K562 (cell line): Measurements from ENCODE around the gene PPP1R13B.

Experiments used
- CEBPB ChIP-seq: fragments of 450-650 bp; IDR thresholded peaks from 2 replicates; pipeline ENCODE4 v1.6.1; 2016; ENCODE audit warnings: missing genetic modification characterization, missing compliant biosample characterization
- CTCF ChIP-seq, 3 experiments: IDR thresholded peaks in 2 of 3; conservative IDR thresholded peaks in 1 of 3; 2 replicates each; pipeline ENCODE4 v1.5.1; 2011 to 2012; ENCODE audit warnings: low read length in 3 of 3, mild to moderate bottlenecking in 3 of 3, control low read depth in 2 of 3, improper control_type of control experiment in 1 of 3, inconsistent platforms in 1 of 3, low read depth in 1 of 3, mixed read lengths in 1 of 3, moderate library complexity in 1 of 3; ENCODE audit not compliant: insufficient read depth in 2 of 3
- GATAD2A ChIP-seq: fragments of 450-650 bp; IDR thresholded peaks from 2 replicates; pipeline ENCODE4 v1.6.1; 2017
- HEY1 ChIP-seq: fragments of 250-450 bp; sonication (Bioruptor Pico); IDR thresholded peaks from 2 replicates; pipeline ENCODE4 v1.5.0; 2020; ENCODE audit warnings: mild to moderate bottlenecking, moderate library complexity, borderline replicate concordance
- NRF1 ChIP-seq, 2 experiments: fragments of 450-650 bp; IDR thresholded peaks in 1 of 2; conservative IDR thresholded peaks in 1 of 2; 2 replicates each; pipeline ENCODE4 v1.6.1; 2014; ENCODE audit warnings: mild to moderate bottlenecking in 2 of 2
- POLR2A ChIP-seq: fragments of 450-650 bp; conservative IDR thresholded peaks from 2 replicates; pipeline ENCODE4 v1.6.1; 2016
- PPARD ChIP-seq: fragments of 250-450 bp; sonication (Bioruptor Pico); IDR thresholded peaks from 2 replicates; pipeline ENCODE4 v1.8.0; 2022; ENCODE audit warnings: inconsistent platforms, mild to moderate bottlenecking, moderate library complexity
- RB1 ChIP-seq: fragments of 450-650 bp; IDR thresholded peaks from 2 replicates; pipeline ENCODE4 v1.6.1; 2017; ENCODE audit warnings: low read depth, mild to moderate bottlenecking
- SRF ChIP-seq, 2 experiments: fragments of 250-450, 450-650 bp in 1 of 2; sonication (Bioruptor Pico) in 1 of 2; sonication (generic) in 1 of 2; formaldehyde crosslinking; IDR thresholded peaks; 2 replicates each; pipeline versions ENCODE4 v1.5.0 to v1.5.1; 2020 to 2022; ENCODE audit warnings: mild to moderate bottlenecking in 1 of 2, missing genetic modification reagents in 1 of 2
- STAT6 ChIP-seq: sonication (generic); formaldehyde crosslinking; IDR thresholded peaks from 2 replicates; pipeline ENCODE4 v1.8.1; 2023; ENCODE audit warnings: mild to moderate bottlenecking, missing genetic modification reagents
- TCF3 ChIP-seq: sonication (generic); formaldehyde crosslinking; IDR thresholded peaks from 2 replicates; pipeline ENCODE4 v1.4.0; 2020; ENCODE audit warnings: mild to moderate bottlenecking, missing genetic modification reagents
- ZNF174 ChIP-seq: fragments of 250-450 bp; sonication (Bioruptor Pico); IDR thresholded peaks from 2 replicates; pipeline ENCODE4 v1.4.0; 2020; ENCODE audit warnings: mild to moderate bottlenecking
- ZNF274 ChIP-seq: IDR thresholded peaks from 2 replicates; pipeline ENCODE4 v1.6.1; 2011; ENCODE audit warnings: low read depth, mild to moderate bottlenecking, low read length, moderate library complexity, borderline replicate concordance
- ZNF609 ChIP-seq: sonication (generic); formaldehyde crosslinking; IDR thresholded peaks from 2 replicates; pipeline ENCODE4 v1.8.1; 2023; ENCODE audit warnings: missing genetic modification reagents, mild to moderate bottlenecking, borderline replicate concordance

GRCh38 chr14:103684871-103685270 lies 162.5 kb downstream of the PPP1R13B start:
- TF ChIP-seq SRF (CRISPR knock-in tag; IDR thresholded peaks at IDR 0.05), result no peak
- TF ChIP-seq POLR2A, result no peak
- TF ChIP-seq CTCF (IDR thresholded peaks at IDR 0.05 in 2 of 3, conservative IDR thresholded peaks at IDR 0.05 in 1 of 3; ENCODE audit: insufficient read depth in 2 of 3, low read depth in 1 of 3, low read length in 3 of 3), result no peak
- no peak for TF ChIP-seq RB1
- TF ChIP-seq STAT6 (CRISPR knock-in tag), result no peak
- TF ChIP-seq GATAD2A, result no peak
- TF ChIP-seq TCF3 (CRISPR knock-in tag), result no peak
- TF ChIP-seq CEBPB, result no peak
- no peak for TF ChIP-seq ZNF609
- TF ChIP-seq ZNF174, result no peak
- no peak for TF ChIP-seq ZNF274
- TF ChIP-seq HEY1, result no peak
- no peak for TF ChIP-seq PPARD (CRISPR knock-in tag)
- no peak for TF ChIP-seq NRF1 (conservative IDR thresholded peaks at IDR 0.05 in 1 of 2, IDR thresholded peaks at IDR 0.05 in 1 of 2)
